ENCODE measurements around the gene GOLM1.

The GOLM1 gene

GRCh38 chr9:86091477-86091876 lies 7.9 kb downstream of the GOLM1 start:
- no peaks in the 10 kb centered on the region for H3K4me1 ChIP-seq (ENCODE audit: control insufficient read depth in 5 of 5, insufficient read depth in 5 of 5, low read length in 5 of 5)
- H3K9me3 ChIP-seq (ENCODE audit: control insufficient read depth in 5 of 5, low read length in 5 of 5), result no peaks in the 10 kb centered on the region
- H3K36me3 ChIP-seq (ENCODE audit: control insufficient read depth in 5 of 5, insufficient read depth in 5 of 5, low read length in 5 of 5), result no peaks in the 10 kb centered on the region
- no peaks in the 10 kb centered on the region for H3K27me3 ChIP-seq (ENCODE audit: control insufficient read depth in 5 of 5, insufficient read depth in 4 of 5, low read length in 5 of 5)
- H3K9ac ChIP-seq (ENCODE audit: low read length in 5 of 5), result no peak overlapping the region
- no peak overlapping the region for H3K4me3 ChIP-seq (ENCODE audit: low read depth in 1 of 5, low read length in 5 of 5)
- no peak overlapping the region for H3K27ac ChIP-seq (ENCODE audit: low read depth, low read length)

GRCh38 chr9:86082870-86083269 lies 16.5 kb downstream of the GOLM1 start:
- Histone ChIP-seq H3K9ac (ENCODE audit: low read length in 5 of 5) (no peak overlapping the region), H3K4me3 (ENCODE audit: low read depth in 1 of 5, low read length in 5 of 5) (no peak overlapping the region), H3K36me3 (ENCODE audit: control insufficient read depth in 5 of 5, insufficient read depth in 5 of 5, low read length in 5 of 5) (peaks cover 0 to 11% (median 0%) of the 10 kb centered on the region in 5 donors), H3K27me3 (ENCODE audit: control insufficient read depth in 5 of 5, insufficient read depth in 4 of 5, low read length in 5 of 5) (no peaks in the 10 kb centered on the region), H3K4me1 (ENCODE audit: control insufficient read depth in 5 of 5, insufficient read depth in 5 of 5, low read length in 5 of 5) (no peaks in the 10 kb centered on the region), H3K9me3 (ENCODE audit: control insufficient read depth in 5 of 5, low read length in 5 of 5) (no peaks in the 10 kb centered on the region), H3K27ac (ENCODE audit: low read depth, low read length) (no peak overlapping the region)

DNA sequence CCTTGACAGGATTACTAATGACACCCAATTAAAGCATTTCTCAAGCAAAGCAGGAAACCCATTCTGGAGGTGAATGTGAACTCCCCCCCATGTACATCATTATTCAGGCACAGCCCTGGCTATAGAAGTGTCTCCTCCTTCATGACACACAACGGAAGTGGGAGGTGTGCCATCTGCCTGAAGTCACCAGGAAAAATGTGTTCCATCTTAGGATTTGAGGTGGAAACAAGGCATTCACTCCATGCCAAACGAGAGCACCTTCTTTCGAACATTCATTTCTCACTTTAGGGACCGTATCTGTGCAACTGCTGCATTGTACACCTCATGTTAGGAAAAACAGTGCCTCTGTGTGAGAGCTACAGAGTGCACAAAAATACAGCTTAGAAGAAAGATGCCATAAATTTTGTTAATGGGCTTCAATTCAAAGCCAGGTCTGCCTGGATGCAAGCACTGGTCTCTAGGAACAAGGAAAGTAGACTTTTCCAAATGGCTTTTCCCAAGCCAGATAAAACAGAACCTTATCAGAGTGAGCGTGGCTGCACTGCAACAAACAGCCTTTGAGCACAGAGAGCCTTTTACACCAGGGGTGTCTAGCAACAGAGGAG lies 19.4 kb downstream of the GOLM1 start:
- H3K4me1 ChIP-seq (ENCODE audit: control insufficient read depth in 5 of 5, insufficient read depth in 5 of 5, low read length in 5 of 5), result no peaks in the 10 kb centered on the region
- H3K4me3 ChIP-seq (ENCODE audit: low read depth in 1 of 5, low read length in 5 of 5), result no peak overlapping the region
- H3K27me3 ChIP-seq (ENCODE audit: control insufficient read depth in 5 of 5, insufficient read depth in 4 of 5, low read length in 5 of 5), result no peaks in the 10 kb centered on the region
- H3K9me3 ChIP-seq (ENCODE audit: control insufficient read depth in 5 of 5, low read length in 5 of 5), result no peaks in the 10 kb centered on the region
- H3K36me3 ChIP-seq (ENCODE audit: control insufficient read depth in 5 of 5, insufficient read depth in 5 of 5, low read length in 5 of 5), result peaks cover 0 to 19% (median 3%) of the 10 kb centered on the region in 5 donors
- H3K27ac ChIP-seq (ENCODE audit: low read depth, low read length), result no peak overlapping the region
- no peak overlapping the region for H3K9ac ChIP-seq (ENCODE audit: low read length in 5 of 5)

DNA sequence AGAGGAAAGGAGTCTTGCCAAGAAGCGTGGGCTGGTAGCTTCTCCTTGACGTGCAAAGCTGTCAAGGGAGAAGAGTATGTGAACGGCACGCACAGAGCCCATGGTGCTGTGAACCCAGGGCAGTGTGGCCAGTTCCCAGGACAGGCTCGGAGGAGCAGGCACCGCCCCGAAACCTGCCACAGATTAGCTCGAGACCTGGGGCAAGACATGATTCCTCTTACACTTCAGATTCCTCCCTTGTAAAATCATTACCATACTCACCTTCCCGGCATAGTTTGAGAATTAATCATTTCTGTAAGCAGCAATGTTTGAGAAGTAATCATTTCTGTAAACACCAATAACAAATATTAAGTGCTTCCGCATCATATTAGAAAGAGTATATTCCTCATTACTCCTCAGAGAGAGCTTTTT lies 19.9 kb downstream of the GOLM1 start:
- H3K36me3 ChIP-seq (ENCODE audit: control insufficient read depth in 5 of 5, insufficient read depth in 5 of 5, low read length in 5 of 5), result peaks cover 0 to 20% (median 3%) of the 10 kb centered on the region in 5 donors
- H3K9me3 ChIP-seq (ENCODE audit: control insufficient read depth in 5 of 5, low read length in 5 of 5), result no peaks in the 10 kb centered on the region
- H3K4me3 ChIP-seq (ENCODE audit: low read depth in 1 of 5, low read length in 5 of 5), result no peak overlapping the region
- H3K27me3 ChIP-seq (ENCODE audit: control insufficient read depth in 5 of 5, insufficient read depth in 4 of 5, low read length in 5 of 5), result no peaks in the 10 kb centered on the region
- H3K27ac ChIP-seq (ENCODE audit: low read depth, low read length), result no peak overlapping the region
- H3K9ac ChIP-seq (ENCODE audit: low read length in 5 of 5), result no peak overlapping the region
- H3K4me1 ChIP-seq (ENCODE audit: control insufficient read depth in 5 of 5, insufficient read depth in 5 of 5, low read length in 5 of 5), result no peaks in the 10 kb centered on the region

- H3K27ac ChIP-seq (ENCODE audit: low read depth, low read length), result no peak overlapping the region
- no peak overlapping the region for H3K4me3 ChIP-seq (ENCODE audit: low read depth in 1 of 5, low read length in 5 of 5)
- no peaks in the 10 kb centered on the region for H3K9me3 ChIP-seq (ENCODE audit: control insufficient read depth in 5 of 5, low read length in 5 of 5)
- H3K27me3 ChIP-seq (ENCODE audit: control insufficient read depth in 5 of 5, insufficient read depth in 4 of 5, low read length in 5 of 5), result no peaks in the 10 kb centered on the region
- H3K4me1 ChIP-seq (ENCODE audit: control insufficient read depth in 5 of 5, insufficient read depth in 5 of 5, low read length in 5 of 5), result no peaks in the 10 kb centered on the region
- H3K36me3 ChIP-seq (ENCODE audit: control insufficient read depth in 5 of 5, insufficient read depth in 5 of 5, low read length in 5 of 5), result peaks cover 0 to 21% (median 3%) of the 10 kb centered on the region in 5 donors
- no peak overlapping the region for H3K9ac ChIP-seq (ENCODE audit: low read length in 5 of 5)
Observed at GRCh38 chr9:86078731-86079130, 20.6 kb downstream of the GOLM1 start.

- H3K27me3 ChIP-seq (ENCODE audit: control insufficient read depth in 5 of 5, insufficient read depth in 4 of 5, low read length in 5 of 5), result no peaks in the 10 kb centered on the region
- H3K4me3 ChIP-seq (ENCODE audit: low read depth in 1 of 5, low read length in 5 of 5), result no peak overlapping the region
- no peaks in the 10 kb centered on the region for H3K4me1 ChIP-seq (ENCODE audit: control insufficient read depth in 5 of 5, insufficient read depth in 5 of 5, low read length in 5 of 5)
- no peak overlapping the region for H3K9ac ChIP-seq (ENCODE audit: low read length in 5 of 5)
- H3K36me3 ChIP-seq (ENCODE audit: control insufficient read depth in 5 of 5, insufficient read depth in 5 of 5, low read length in 5 of 5), result peaks cover 0 to 21% (median 3%) of the 10 kb centered on the region in 5 donors
- no peak overlapping the region for H3K27ac ChIP-seq (ENCODE audit: low read depth, low read length)
- no peaks in the 10 kb centered on the region for H3K9me3 ChIP-seq (ENCODE audit: control insufficient read depth in 5 of 5, low read length in 5 of 5)
Observed at GRCh38 chr9:86077276-86077675, 22.1 kb downstream of the GOLM1 start.

DNA sequence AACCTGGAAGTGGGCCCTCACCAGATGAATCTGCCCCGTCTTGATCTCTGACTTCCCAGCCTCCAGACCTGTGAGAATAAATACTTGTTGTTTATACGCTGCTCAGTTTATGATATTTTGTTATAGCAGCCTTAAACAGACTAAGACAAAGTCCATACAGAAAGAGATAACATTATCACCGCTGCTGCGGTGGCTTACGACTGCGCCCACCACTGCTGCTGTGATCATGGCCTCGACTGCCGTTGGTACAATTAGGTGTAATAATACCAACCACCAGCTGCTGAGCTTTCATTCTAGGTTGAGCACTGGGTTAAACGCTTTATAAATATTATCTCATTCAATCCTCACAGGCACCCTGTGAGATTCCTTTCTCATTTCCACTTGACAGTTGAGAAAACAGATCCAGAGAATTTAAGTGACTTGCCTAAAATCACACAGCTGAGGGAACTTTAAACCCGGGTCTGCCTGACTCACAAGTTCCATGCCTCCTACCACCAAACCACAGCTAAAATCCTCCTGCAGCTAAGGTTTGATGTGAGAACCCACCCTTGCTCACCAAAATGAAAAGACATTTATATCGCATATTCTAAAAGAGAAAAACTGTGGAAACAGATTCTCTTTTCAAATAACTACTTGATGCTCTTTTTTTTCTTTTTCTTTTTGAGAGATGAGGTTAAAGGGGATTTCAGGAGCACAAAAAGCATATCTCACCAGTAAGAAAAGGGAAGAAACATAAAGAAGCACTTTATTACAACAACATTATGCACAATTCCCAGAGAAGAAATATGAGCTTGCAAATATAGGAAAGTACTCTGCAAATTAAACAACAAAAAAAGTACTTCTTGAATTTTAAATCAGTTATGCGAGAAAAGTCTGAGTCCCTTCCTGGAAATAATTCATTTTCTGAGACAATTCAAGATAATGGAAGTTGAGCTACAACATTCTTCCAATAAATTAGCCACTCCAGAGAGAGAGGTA lies 23.9 kb downstream of the GOLM1 start:
- H3K4me3 ChIP-seq (ENCODE audit: low read depth in 1 of 5, low read length in 5 of 5), result no peak overlapping the region
- H3K27ac ChIP-seq (ENCODE audit: low read depth, low read length), result no peak overlapping the region
- no peak overlapping the region for H3K9ac ChIP-seq (ENCODE audit: low read length in 5 of 5)
- H3K9me3 ChIP-seq (ENCODE audit: control insufficient read depth in 5 of 5, low read length in 5 of 5), result no peaks in the 10 kb centered on the region
- H3K27me3 ChIP-seq (ENCODE audit: control insufficient read depth in 5 of 5, insufficient read depth in 4 of 5, low read length in 5 of 5), result no peaks in the 10 kb centered on the region
- peaks cover 0 to 21% (median 3%) of the 10 kb centered on the region in 5 donors for H3K36me3 ChIP-seq (ENCODE audit: control insufficient read depth in 5 of 5, insufficient read depth in 5 of 5, low read length in 5 of 5)
- H3K4me1 ChIP-seq (ENCODE audit: control insufficient read depth in 5 of 5, insufficient read depth in 5 of 5, low read length in 5 of 5), result no peaks in the 10 kb centered on the region

GRCh38 chr9:86073839-86074238 lies 25.5 kb downstream of the GOLM1 start:
- Histone ChIP-seq H3K9me3 (ENCODE audit: control insufficient read depth in 5 of 5, low read length in 5 of 5) (no peaks in the 10 kb centered on the region), H3K27me3 (ENCODE audit: control insufficient read depth in 5 of 5, insufficient read depth in 4 of 5, low read length in 5 of 5) (no peaks in the 10 kb centered on the region), H3K27ac (ENCODE audit: low read depth, low read length) (no peak overlapping the region), H3K4me1 (ENCODE audit: control insufficient read depth in 5 of 5, insufficient read depth in 5 of 5, low read length in 5 of 5) (no peaks in the 10 kb centered on the region), H3K36me3 (ENCODE audit: control insufficient read depth in 5 of 5, insufficient read depth in 5 of 5, low read length in 5 of 5) (peaks cover 0 to 20% (median 3%) of the 10 kb centered on the region in 5 donors), H3K4me3 (ENCODE audit: low read depth in 1 of 5, low read length in 5 of 5) (no peak overlapping the region), H3K9ac (ENCODE audit: low read length in 5 of 5) (no peak overlapping the region)

GRCh38 chr9:86072394-86072877 lies 26.9 kb downstream of the GOLM1 start:
- no peak overlapping the region for H3K4me3 ChIP-seq (ENCODE audit: low read depth in 1 of 5, low read length in 5 of 5)
- H3K27me3 ChIP-seq (ENCODE audit: control insufficient read depth in 5 of 5, insufficient read depth in 4 of 5, low read length in 5 of 5), result no peaks in the 10 kb centered on the region
- H3K27ac ChIP-seq (ENCODE audit: low read depth, low read length), result no peak overlapping the region
- H3K36me3 ChIP-seq (ENCODE audit: control insufficient read depth in 5 of 5, insufficient read depth in 5 of 5, low read length in 5 of 5), result peaks cover 0 to 6% (median 0%) of the 10 kb centered on the region in 5 donors
- H3K9ac ChIP-seq (ENCODE audit: low read length in 5 of 5), result no peak overlapping the region
- H3K9me3 ChIP-seq (ENCODE audit: control insufficient read depth in 5 of 5, low read length in 5 of 5), result no peaks in the 10 kb centered on the region
- no peaks in the 10 kb centered on the region for H3K4me1 ChIP-seq (ENCODE audit: control insufficient read depth in 5 of 5, insufficient read depth in 5 of 5, low read length in 5 of 5)

All from subcutaneous abdominal adipose tissue (tissue), 5 donors.